Activated CD8-positive, alpha-beta T cell treated with anti-CD3 and anti-CD28 coated beads for 36 hours (primary cell): ENCODE results near the gene ZNF350. TPM values are rescaled to one million over a fixed set of nuclear protein-coding genes. Genes with fewer than 3 reads are reported as not detected.

Source experiments
- ATAC-seq: fragments of 200-7000 bp; cut with Tn5 transposase; one replicate; pipeline ENCODE4 v1.10.0; 2021; ENCODE audit warnings: mild to moderate bottlenecking, moderate library complexity
- CTCF ChIA-PET: fragments of 350-600 bp; sonication (Branson Sonifier 250); formaldehyde crosslinking; loops from one replicate; lab custom pipeline; 2021; ENCODE audit warnings: antibody characterized with exemption; lab: Charles Lee
- POLR2A ChIA-PET: fragments of 350-600 bp; sonication (Branson Sonifier 250); formaldehyde crosslinking; loops from one replicate; lab custom pipeline; 2021; ENCODE audit warnings: antibody characterized with exemption; lab: Charles Lee
- DNase-seq: peaks from one replicate; pipeline ENCODE4 v3.0.0-alpha.2; 2020
- H3K27ac Mint-ChIP-seq: one replicate; pipeline ENCODE4 v1.8.0; 2021; ENCODE audit warnings: mild to moderate bottlenecking, mixed read lengths
- H3K27me3 Mint-ChIP-seq: one replicate; pipeline ENCODE4 v1.8.0; 2021; ENCODE audit warnings: mixed read lengths
- H3K36me3 Mint-ChIP-seq: one replicate; pipeline ENCODE4 v1.8.0; 2021; ENCODE audit warnings: low read depth, mixed read lengths
- H3K4me1 Mint-ChIP-seq: one replicate; pipeline ENCODE4 v1.8.0; 2021; ENCODE audit warnings: low read depth, mixed read lengths
- H3K4me3 Mint-ChIP-seq: one replicate; pipeline ENCODE4 v1.8.0; 2021; ENCODE audit warnings: mild to moderate bottlenecking, moderate library complexity, mixed read lengths
- H3K9me3 Mint-ChIP-seq: one replicate; pipeline ENCODE4 v1.8.0; 2021; ENCODE audit warnings: mixed read lengths
- CTCF ChIP-seq: fragments of 200-600 bp; IDR thresholded peaks from one replicate; pipeline ENCODE4 v1.8.0; 2022; ENCODE audit warnings: antibody characterized with exemption, mild to moderate bottlenecking
- intact Hi-C: fragments of 100-400 bp; cut with micrococcal nuclease; formaldehyde crosslinking; loops from one replicate; pipeline ENCODE4 v1.10.0; 2022
- total RNA-seq, 2 experiments: library from RNA; stranded (reverse); gene quantifications; one replicate each; pipeline ENCODE4 v1.2.3, GENCODE V29; 2021

The ZNF350 gene
- total RNA-seq, 2 experiments from 2014 or later = 7.5 to 7.6 TPM

GRCh38 chr19:51926784-51927741, 59.6 kb downstream of the ZNF350 start, which contains the start of gene ZNF613:
Gene ZNF613, plus strand, starts transcription at chr19:51927472. Its CDS starts 8,749 bp downstream, at chr19:51936221.
- peak; percentile 95 for ATAC-seq
- intact Hi-C loops = no loop called here
- H3K36me3 Mint-ChIP-seq = peaks cover 66% of the 10 kb centered on the region
- peaks cover 59% of the 10 kb centered on the region for H3K9me3 Mint-ChIP-seq
- no peaks in the 10 kb centered on the region for H3K27me3 Mint-ChIP-seq
- ChIA-PET POLR2A (interaction anchor here (0.7 to 1.0 kb wide), 2 partner anchors 208 to 857 kb away, joined by 3 read pairs; no protein-coding TSS in a partner anchor), CTCF (no interaction called here)
- TF ChIP-seq CTCF = no peak
- peak; percentile 90 for DNase-seq
- peak within 1 kb of the TSS; percentile 98 for H3K27ac Mint-ChIP-seq
- peaks cover 13% of the 10 kb centered on the region for H3K4me1 Mint-ChIP-seq
- peak within 1 kb of the TSS; percentile 93 for H3K4me3 Mint-ChIP-seq

- Mint-ChIP-seq H3K4me1 (peaks cover 13% of the 10 kb centered on the region), H3K27me3 (no peaks in the 10 kb centered on the region), H3K27ac (peak overlapping the region; percentile 98), H3K9me3 (peaks cover 62% of the 10 kb centered on the region), H3K36me3 (peaks cover 64% of the 10 kb centered on the region), H3K4me3 (peak overlapping the region; percentile 93)
- ATAC-seq = no peak
- POLR2A ChIA-PET = interaction anchor here (0.7 to 1.0 kb wide), 2 partner anchors 208 to 858 kb away, joined by 3 read pairs; no protein-coding TSS in a partner anchor
- intact Hi-C loops = no loop called here
- DNase-seq = no peak
- TF ChIP-seq CTCF = no peak
- CTCF ChIA-PET = no interaction called here
These were observed 60.2 kb downstream of the ZNF350 start for GRCh38 chr19:51926426-51926783.

GRCh38 chr19:51921949-51922348, 64.7 kb downstream of the ZNF350 start:
- no peak overlapping the region for H3K4me3 Mint-ChIP-seq
- H3K9me3 Mint-ChIP-seq = peaks cover 79% of the 10 kb centered on the region
- no peaks in the 10 kb centered on the region for H3K27me3 Mint-ChIP-seq
- no peak overlapping the region for H3K27ac Mint-ChIP-seq
- peaks cover 6% of the 10 kb centered on the region for H3K4me1 Mint-ChIP-seq
- CTCF ChIA-PET = interaction anchor here (1.1 kb wide), 1 partner anchor 315 kb away, joined by 3 read pairs; no protein-coding TSS in a partner anchor
- H3K36me3 Mint-ChIP-seq = peaks cover 41% of the 10 kb centered on the region
- intact Hi-C loops = no loop called here
- no peak for ATAC-seq
- no peak for TF ChIP-seq CTCF
- POLR2A ChIA-PET = interaction anchor here (0.6 kb wide), 1 partner anchor 330 kb away, joined by 3 read pairs; no protein-coding TSS in a partner anchor
- peak; percentile 8 for DNase-seq

DNA sequence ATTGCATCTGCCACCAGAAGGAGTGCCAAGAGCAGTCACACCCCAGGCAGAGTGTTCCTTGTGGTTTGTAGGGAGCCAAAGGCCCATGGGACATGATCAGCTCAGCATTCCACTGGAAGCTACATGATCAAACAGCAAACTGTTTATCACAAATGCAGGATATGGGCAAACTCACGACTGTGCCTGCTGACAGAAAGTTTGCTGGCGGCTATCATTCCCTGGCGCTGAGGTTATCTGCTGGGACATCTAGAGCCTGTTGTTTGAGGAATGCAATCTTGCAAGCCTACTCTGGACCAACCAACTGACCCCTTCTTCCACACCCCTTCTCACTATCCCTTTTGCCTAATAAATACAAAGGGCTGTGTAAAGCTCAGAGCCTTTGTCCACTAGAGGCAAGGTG, 67.0 kb downstream of the ZNF350 start:
- no peaks in the 10 kb centered on the region for H3K4me1 Mint-ChIP-seq
- intact Hi-C loops = no loop called here
- no peaks in the 10 kb centered on the region for H3K27me3 Mint-ChIP-seq
- peaks cover 35% of the 10 kb centered on the region for H3K36me3 Mint-ChIP-seq
- H3K4me3 Mint-ChIP-seq = no peak overlapping the region
- DNase-seq (no peak), ATAC-seq (no peak)
- CTCF ChIA-PET = no interaction called here
- H3K27ac Mint-ChIP-seq = no peak overlapping the region
- no peak for TF ChIP-seq CTCF
- POLR2A ChIA-PET = no interaction called here
- H3K9me3 Mint-ChIP-seq = peaks cover 82% of the 10 kb centered on the region

DNA sequence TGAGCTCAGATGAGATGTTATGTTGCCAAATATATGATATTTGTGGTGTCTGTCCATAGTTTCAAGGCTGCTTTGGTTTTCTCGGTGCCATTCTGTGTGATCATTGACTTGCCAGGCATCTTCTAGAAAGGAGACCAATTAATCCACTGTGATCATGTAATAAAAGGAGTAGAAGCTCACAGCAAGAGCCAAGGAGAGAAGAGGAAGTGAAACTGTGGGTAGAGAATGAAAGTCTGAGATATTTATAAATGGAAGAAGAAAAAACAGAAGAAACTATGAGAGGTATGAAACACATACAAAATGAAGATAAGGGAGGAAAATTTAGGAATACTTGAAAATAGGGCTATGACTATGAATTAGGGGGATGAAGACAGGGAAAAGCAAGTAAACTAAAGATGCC, 70.5 kb downstream of the ZNF350 start:
- Mint-ChIP-seq H3K27ac (no peak overlapping the region), H3K4me1 (no peaks in the 10 kb centered on the region), H3K4me3 (no peak overlapping the region), H3K36me3 (peaks cover 27% of the 10 kb centered on the region), H3K27me3 (no peaks in the 10 kb centered on the region), H3K9me3 (peaks cover 69% of the 10 kb centered on the region)
- no peak for DNase-seq
- no peak for TF ChIP-seq CTCF
- ATAC-seq = no peak
- POLR2A ChIA-PET = interaction anchor here (0.7 kb wide), 1 partner anchor 30 kb away, joined by 5 read pairs; no protein-coding TSS in a partner anchor
- intact Hi-C loops = no loop called here
- CTCF ChIA-PET = no interaction called here
